K562 (cell line): ENCODE results near the gene SNX15. TPM values are rescaled to one million over a fixed set of nuclear protein-coding genes. Genes with fewer than 3 reads are reported as not detected.

Source experiments
- ATAC-seq: fragments of 200-7000 bp; cut with Tn5 transposase; 3 replicates; pipeline ENCODE4 v1.9.1; 2020; ENCODE audit warnings: moderate library complexity
- BruUV-seq: library from RNA; stranded (reverse); fragments of 400-500 nt; replicated peaks from 2 replicates; lab custom pipeline; 2021; lab: Mats Ljungman, UMichigan
- CTCF ChIA-PET: fragments of 300-600 bp; formaldehyde crosslinking; extraction: SDS; loops from one replicate; lab custom pipeline; 2021; ENCODE audit warnings: low intra/inter-chr PET ratio; lab: Yijun Ruan, JAX
- POLR2A ChIA-PET: fragments of 300-600, 350-650 bp; sonication (Branson Sonifier 250); formaldehyde crosslinking; extraction: SDS; loops from one replicate; lab custom pipeline; 2021; ENCODE audit warnings: antibody characterized with exemption, inconsistent platforms; lab: Yijun Ruan, JAX
- DNase-seq, 4 experiments: peaks; one replicate each; pipeline versions ENCODE4 v3.0.0 to v3.0.0-alpha.2; 2011 to 2018; ENCODE audit warnings: low spot score in 3 of 4, mixed read lengths in 3 of 4; ENCODE audit errors: extremely low read depth in 1 of 4
- FAIRE-seq: peaks from 2 replicates; lab custom pipeline; 2011; peaks lifted over from hg19 to GRCh38; lab: Jason Lieb, UNC
- H2AFZ ChIP-seq: 2 replicates; pipeline ENCODE4 v1.6.0; 2011; ENCODE audit warnings: low read depth, low read length, control low read depth, inconsistent platforms
- H3K27ac ChIP-seq: fragments of 200-600 bp; 3 replicates; pipeline ENCODE4 v1.8.0; 2011; ENCODE audit warnings: low read depth, mild to moderate bottlenecking, control low read depth, inconsistent platforms, low read length, moderate library complexity, mixed read lengths; ENCODE audit errors: extremely low read depth
- H3K27me3 ChIP-seq, 2 experiments: fragments of 300-600 bp in 1 of 2; 2 replicates in 1 of 2; 3 replicates in 1 of 2; pipeline versions ENCODE4 v1.6.0 to v1.8.0; 2011; ENCODE audit warnings: inconsistent platforms in 2 of 2, low read length in 2 of 2, mild to moderate bottlenecking in 1 of 2, mixed read lengths in 1 of 2, moderate library complexity in 1 of 2; ENCODE audit not compliant: control insufficient read depth in 2 of 2, insufficient read depth in 2 of 2
- H3K36me3 ChIP-seq: fragments of 300-600 bp; 3 replicates; pipeline ENCODE4 v1.8.0; 2011; ENCODE audit warnings: mild to moderate bottlenecking, low read length, inconsistent platforms; ENCODE audit not compliant: control insufficient read depth, insufficient read depth
- H3K4me1 ChIP-seq, 2 experiments: fragments of 200-600 bp in 1 of 2; replicated peaks in 1 of 2; 2 replicates in 1 of 2; 3 replicates in 1 of 2; pipeline versions ENCODE4 v1.5.1 to v1.8.0; 2011; ENCODE audit warnings: inconsistent platforms in 2 of 2, low read length in 2 of 2, mild to moderate bottlenecking in 1 of 2, mixed read lengths in 1 of 2, moderate library complexity in 1 of 2; ENCODE audit not compliant: control insufficient read depth in 2 of 2, insufficient read depth in 2 of 2
- H3K4me2 ChIP-seq: 2 replicates; pipeline ENCODE4 v1.6.1; 2011; ENCODE audit warnings: low read length, control low read depth, inconsistent platforms, mixed read lengths; ENCODE audit not compliant: insufficient read depth
- H3K4me3 ChIP-seq: fragments of 200-600 bp; sonication (generic), shearing (Covaris generic); 2 replicates; pipeline ENCODE4 v1.5.1; 2016; ENCODE audit warnings: control low read depth, inconsistent platforms
- H3K79me2 ChIP-seq: fragments of 200-600 bp; 3 replicates; pipeline ENCODE4 v1.8.0; 2011; ENCODE audit warnings: low read length, inconsistent platforms; ENCODE audit not compliant: control insufficient read depth, insufficient read depth
- H3K9ac ChIP-seq, 2 experiments: 2 replicates each; pipeline versions ENCODE4 v1.6.0 to v1.6.1; 2011; ENCODE audit warnings: low read depth in 2 of 2, low read length in 2 of 2, control low read depth in 1 of 2, inconsistent platforms in 1 of 2, mild to moderate bottlenecking in 1 of 2, mixed read lengths in 1 of 2; ENCODE audit not compliant: insufficient read depth in 1 of 2
- H3K9me1 ChIP-seq: one replicate; pipeline ENCODE4 v1.6.0; 2011; ENCODE audit warnings: inconsistent platforms, mild to moderate bottlenecking, low read length, moderate library complexity; ENCODE audit not compliant: control insufficient read depth, insufficient read depth
- H3K9me3 ChIP-seq: replicated peaks from 2 replicates; pipeline ENCODE4 v1.5.1; 2011; ENCODE audit warnings: low read depth, low read length, inconsistent platforms; ENCODE audit not compliant: control insufficient read depth, insufficient read depth
- H4K20me1 ChIP-seq: replicated peaks from 2 replicates; pipeline ENCODE4 v1.6.1; 2011; ENCODE audit warnings: low read length, inconsistent platforms, mixed read lengths; ENCODE audit not compliant: control insufficient read depth, insufficient read depth
- BRF2 ChIP-seq: IDR thresholded peaks from 3 replicates; pipeline ENCODE4 v1.6.1; 2011; ENCODE audit warnings: borderline replicate concordance, mild to moderate bottlenecking; ENCODE audit not compliant: insufficient read length, insufficient read depth
- DDX20 ChIP-seq: fragments of 450-650 bp; IDR thresholded peaks from 2 replicates; pipeline ENCODE4 v1.6.1; 2016; ENCODE audit warnings: missing genetic modification characterization, low read depth, mild to moderate bottlenecking, missing compliant biosample characterization, moderate library complexity
- HMGXB4 ChIP-seq: sonication (generic); formaldehyde crosslinking; IDR thresholded peaks from 2 replicates; pipeline ENCODE4 v1.8.1; 2023; ENCODE audit warnings: mild to moderate bottlenecking, missing genetic modification reagents
- L3MBTL2 ChIP-seq: fragments of 450-650 bp; IDR thresholded peaks from 2 replicates; pipeline ENCODE4 v1.6.1; 2016; ENCODE audit warnings: mild to moderate bottlenecking, moderate library complexity
- MCM7 ChIP-seq, 2 experiments: fragments of 450-650 bp; IDR thresholded peaks; 2 replicates each; pipeline ENCODE4 v1.6.1; 2016 to 2018
- MTA3 ChIP-seq: fragments of 450-650 bp; formaldehyde crosslinking; IDR thresholded peaks from 2 replicates; pipeline ENCODE4 v1.6.1; 2017; ENCODE audit warnings: mild to moderate bottlenecking, borderline replicate concordance
- SREBF1 ChIP-seq: fragments of 150-350 bp; IDR thresholded peaks from 2 replicates; pipeline ENCODE4 v1.6.1; 2014; ENCODE audit warnings: antibody characterized with exemption, low read depth, low read length, borderline replicate concordance
- SRF ChIP-seq, 2 experiments: fragments of 250-450, 450-650 bp in 1 of 2; sonication (Bioruptor Pico) in 1 of 2; sonication (generic) in 1 of 2; formaldehyde crosslinking; IDR thresholded peaks; 2 replicates each; pipeline versions ENCODE4 v1.5.0 to v1.5.1; 2020 to 2022; ENCODE audit warnings: mild to moderate bottlenecking in 1 of 2, missing genetic modification reagents in 1 of 2
- TARDBP ChIP-seq: fragments of 450-650 bp; IDR thresholded peaks from 2 replicates; pipeline ENCODE4 v1.6.1; 2016
- TGIF2 ChIP-seq: sonication (generic); formaldehyde crosslinking; IDR thresholded peaks from 2 replicates; pipeline ENCODE4 v1.8.1; 2022; ENCODE audit warnings: mild to moderate bottlenecking, missing genetic modification reagents, moderate library complexity
- ZKSCAN8 ChIP-seq: fragments of 200-800 bp; sonication (Bioruptor generic); IDR thresholded peaks from 2 replicates; pipeline ENCODE4 v1.6.1; 2016; ENCODE audit warnings: missing genetic modification characterization, missing compliant biosample characterization
- ZNF318 ChIP-seq, 2 experiments: fragments of 450-650 bp; IDR thresholded peaks; 2 replicates each; pipeline ENCODE4 v1.6.1; 2016; ENCODE audit warnings: mild to moderate bottlenecking in 2 of 2, borderline replicate concordance in 1 of 2, low read depth in 1 of 2, moderate library complexity in 1 of 2
- WGBS: fragments of 100-300 bp; shearing (Covaris generic); methylation state at CpG from one replicate; pipeline ENCODE4 v1.1.6; 2016; ENCODE audit warnings: low coverage, mixed read lengths; ENCODE audit not compliant: insufficient coverage; ENCODE audit errors: missing lambda C conversion rate; 5-methylcytosine and 5-hydroxymethylcytosine counted together
- in situ Hi-C: fragments of 300-500 bp; cut with MboI; formaldehyde crosslinking; loops from 4 replicates; pipeline ENCODE4 v1.15.0; 2018; ENCODE audit warnings: inconsistent platforms, mixed read lengths
- intact Hi-C: fragments of 100-400 bp; cut with micrococcal nuclease; formaldehyde crosslinking; loops from 2 replicates; pipeline ENCODE4 v1.14.2; 2022
- polyA plus RNA-seq, 8 experiments: library from polyadenylated mRNA; depleted of rRNA in 4 of 8; stranded (reverse) in 5 of 8; unstranded in 3 of 8; fragments of >200 nt; fragmentation: Nextera tagmentation in 2 of 8; fragmentation: Illumina TruSeq in 1 of 8; extraction: Ambion mirVana in 2 of 8; extraction: Trizol in 1 of 8; gene quantifications; 2 replicates each; pipeline versions ENCODE4 v1.2.1 to v1.2.3, GENCODE V29; 2011 to 2014; ENCODE audit warnings: inconsistent platforms in 1 of 8, missing spikeins in 1 of 8
- total RNA-seq, 7 experiments: library from RNA; depleted of rRNA in 6 of 7; stranded (reverse); fragments of >200 nt in 6 of 7; fragmentation: Illumina TruSeq in 2 of 7; extraction: Trizol in 2 of 7; gene quantifications; 2 replicates each; pipeline versions ENCODE4 v1.2.1 to v1.2.3, GENCODE V29; 2011 to 2021; ENCODE audit warnings: low replicate concordance in 1 of 7

SNX15 gene
- total and polyA plus RNA-seq, 9 of the 15 experiments (the other 6 are each of a cell fraction or from before 2014, with no cell fraction given) = 1.8 to 27.8 (median 15.2) TPM

- Histone ChIP-seq H3K4me2 (no peak overlapping the region), H3K4me3 (no peak overlapping the region), H4K20me1 (no peaks in the 10 kb centered on the region), H3K27ac (no peak overlapping the region), H3K79me2 (no peaks in the 10 kb centered on the region), H3K9me1 (no peaks in the 10 kb centered on the region)
- POLR2A ChIA-PET = interaction anchor here (0.6 kb wide), 4 partner anchors 32 to 677 kb away, joined by 3 read pairs; no protein-coding TSS in a partner anchor
- no peak for ATAC-seq
- intact Hi-C loops = no loop called here
- no peak for TF ChIP-seq L3MBTL2
- TF ChIP-seq HMGXB4 (CRISPR knock-in tag) = no peak
- TF ChIP-seq SREBF1 = no peak
- TF ChIP-seq TARDBP = no peak
- TF ChIP-seq BRF2 = no peak
- TF ChIP-seq ZNF318 (IDR thresholded peaks at IDR 0.05; ENCODE audit: borderline replicate concordance in 1 of 2, low read depth in 1 of 2) = no peak
- TF ChIP-seq ZKSCAN8 (CRISPR knock-in tag) = no peak
- no peak for TF ChIP-seq MCM7 (IDR thresholded peaks at IDR 0.05)
- no peak for TF ChIP-seq SRF (CRISPR knock-in tag; IDR thresholded peaks at IDR 0.05)
- no peak for TF ChIP-seq DDX20
- TF ChIP-seq MTA3 = no peak
- no peak for TF ChIP-seq TGIF2 (CRISPR knock-in tag)
- TF ChIP-seq, all 486 proteins: peak for 0
- DNase-seq (no peak), FAIRE-seq (no peak)
- BruUV-seq = no TSS peak
- Histone ChIP-seq H3K4me1 (peaks cover 14 to 30% of the 10 kb centered on the region in 2 experiments; a peak in 4 of 5 replicates), H3K36me3 (no peaks in the 10 kb centered on the region), H3K9me3 (no peaks in the 10 kb centered on the region), H2AFZ (no peak overlapping the region), H3K27me3 (no peaks in the 10 kb centered on the region; a peak in 2 of 5 replicates), H3K9ac (no peak overlapping the region)
- in situ Hi-C loops = no loop called here
- WGBS = 62% methylated on average over 7 of the region's 7 CpGs
- CTCF ChIA-PET = no interaction called here
Measured at GRCh38 chr11:65057526-65057925, 30.3 kb downstream of the SNX15 start.
